Ishikawa (cell line): ENCODE results near the gene CELF2.

Experiments
- CEBPB ChIP-seq: IDR thresholded peaks from 2 replicates; pipeline ENCODE4 v1.6.1; 2012
- CREB1 ChIP-seq: IDR thresholded peaks from 2 replicates; pipeline ENCODE4 v1.6.1; 2012; ENCODE audit warnings: low read depth
- EGR1 ChIP-seq: IDR thresholded peaks from 2 replicates; pipeline ENCODE4 v1.6.1; 2012
- EP300 ChIP-seq: IDR thresholded peaks from 2 replicates; pipeline ENCODE4 v1.6.1; 2012; ENCODE audit warnings: borderline replicate concordance
- FOXM1 ChIP-seq: IDR thresholded peaks from 2 replicates; pipeline ENCODE4 v1.6.1; 2012; ENCODE audit warnings: low read depth, borderline replicate concordance
- MAX ChIP-seq: IDR thresholded peaks from 2 replicates; pipeline ENCODE4 v1.6.1; 2012
- NFIC ChIP-seq: IDR thresholded peaks from 2 replicates; pipeline ENCODE4 v1.6.1; 2012
- RAD21 ChIP-seq: IDR thresholded peaks from 2 replicates; pipeline ENCODE4 v1.6.1; 2012; ENCODE audit warnings: low read depth
- REST ChIP-seq: IDR thresholded peaks from 2 replicates; pipeline ENCODE4 v1.6.1; 2012; ENCODE audit warnings: low read depth, mild to moderate bottlenecking
- TAF1 ChIP-seq: IDR thresholded peaks from 2 replicates; pipeline ENCODE4 v1.6.1; 2012; ENCODE audit warnings: low read depth, mild to moderate bottlenecking
- TCF12 ChIP-seq: IDR thresholded peaks from 2 replicates; pipeline ENCODE4 v1.6.1; 2012; ENCODE audit warnings: low read depth
- TEAD4 ChIP-seq: IDR thresholded peaks from 2 replicates; pipeline ENCODE4 v1.6.1; 2012
- USF1 ChIP-seq: IDR thresholded peaks from 2 replicates; pipeline ENCODE4 v1.6.1; 2012
- YY1 ChIP-seq: IDR thresholded peaks from 2 replicates; pipeline ENCODE4 v1.6.1; 2012; ENCODE audit warnings: low read depth
- ZBTB7A ChIP-seq: IDR thresholded peaks from 2 replicates; pipeline ENCODE4 v1.6.1; 2012; ENCODE audit warnings: low read depth

CELF2 gene

GRCh38 chr10:11328264-11329061, 310.8 kb downstream of the CELF2 start:
- TF ChIP-seq RAD21 (no peak), TEAD4 (no peak), EGR1 (no peak)

- TF ChIP-seq ZBTB7A: no peak
- TF ChIP-seq USF1: no peak
- TF ChIP-seq TEAD4: no peak
- TF ChIP-seq EP300: no peak
- no peak for TF ChIP-seq TAF1
- no peak for TF ChIP-seq RAD21
- TF ChIP-seq YY1: no peak
- TF ChIP-seq CEBPB: no peak
- TF ChIP-seq CREB1: no peak
- TF ChIP-seq TCF12: no peak
- TF ChIP-seq REST: no peak
- TF ChIP-seq MAX: no peak
- no peak for TF ChIP-seq FOXM1
- no peak for TF ChIP-seq EGR1
These were observed 311.5 kb downstream of the CELF2 start for GRCh38 chr10:11329062-11329673.

GRCh38 chr10:11330383-11331045, 312.8 kb downstream of the CELF2 start:
- TF ChIP-seq RAD21 (no peak), EP300 (no peak), TEAD4 (no peak), YY1 (no peak), USF1 (no peak), EGR1 (no peak), ZBTB7A (no peak), TAF1 (no peak), TCF12 (no peak), MAX (no peak), CREB1 (no peak), FOXM1 (no peak), REST (no peak)

- TF ChIP-seq MAX (no peak), ZBTB7A (no peak), TEAD4 (no peak), EGR1 (no peak), FOXM1 (no peak), EP300 (no peak), RAD21 (no peak), CREB1 (no peak), TAF1 (no peak), REST (no peak), TCF12 (no peak), YY1 (no peak), NFIC (no peak), CEBPB (no peak), USF1 (no peak)
These were observed 313.4 kb downstream of the CELF2 start for GRCh38 chr10:11331046-11331577.
